ENCODE measurements around the gene IREB2. TPM values are rescaled to one million over a fixed set of nuclear protein-coding genes. Genes with fewer than 3 reads are reported as not detected.

The IREB2 gene
- total RNA-seq, 1 experiment from 2014 or later: 84.5 TPM

- BruUV-seq (replicated peaks): no TSS peak
- intact Hi-C loops (cut with micrococcal nuclease; ENCODE audit: unreplicated experiment): no loop called here
These were observed 18.4 kb downstream of the IREB2 start for GRCh38 chr15:78456426-78456825.

GRCh38 chr15:78457101-78457500, 19.1 kb downstream of the IREB2 start:
- H3K4me3 Mint-ChIP-seq (ENCODE audit: low read depth, unreplicated experiment): no peak overlapping the region
- TF ChIP-seq CTCF (IDR thresholded peaks at IDR 0.05; ENCODE audit: unreplicated experiment): no peak
- H3K4me1 Mint-ChIP-seq (ENCODE audit: low read depth, unreplicated experiment): peaks cover 53% of the 10 kb centered on the region
- no peaks in the 10 kb centered on the region for H3K9me3 Mint-ChIP-seq (ENCODE audit: low read depth, unreplicated experiment)
- no peak overlapping the region for H3K27ac Mint-ChIP-seq (ENCODE audit: unreplicated experiment)
- intact Hi-C loops (cut with micrococcal nuclease; ENCODE audit: unreplicated experiment): no loop called here
- H3K27me3 Mint-ChIP-seq (ENCODE audit: unreplicated experiment): no peaks in the 10 kb centered on the region
- no TSS peak for BruUV-seq (replicated peaks)
- CTCF ChIA-PET: interaction anchor here (0.5 kb wide), 1 partner anchor 62 kb away, joined by 3 read pairs; no protein-coding TSS in a partner anchor
- DNase-seq: no peak
- H3K36me3 Mint-ChIP-seq (ENCODE audit: insufficient read depth, unreplicated experiment): peaks cover 15% of the 10 kb centered on the region

More at GRCh38 chr15:78456426-78456825, 18.4 kb downstream of the IREB2 start:
- H3K27me3 Mint-ChIP-seq (ENCODE audit: unreplicated experiment): no peaks in the 10 kb centered on the region
- no peaks in the 10 kb centered on the region for H3K9me3 Mint-ChIP-seq (ENCODE audit: low read depth, unreplicated experiment)
- peaks cover 15% of the 10 kb centered on the region for H3K36me3 Mint-ChIP-seq (ENCODE audit: insufficient read depth, unreplicated experiment)
- TF ChIP-seq CTCF (IDR thresholded peaks at IDR 0.05; ENCODE audit: unreplicated experiment): no peak
- no peak overlapping the region for H3K4me3 Mint-ChIP-seq (ENCODE audit: low read depth, unreplicated experiment)
- H3K4me1 Mint-ChIP-seq (ENCODE audit: low read depth, unreplicated experiment): peaks cover 60% of the 10 kb centered on the region
- no peak for DNase-seq
- CTCF ChIA-PET: no interaction called here
- no peak overlapping the region for H3K27ac Mint-ChIP-seq (ENCODE audit: unreplicated experiment)

GRCh38 chr15:78460737-78461136, 22.7 kb downstream of the IREB2 start:
- H3K27me3 Mint-ChIP-seq (ENCODE audit: unreplicated experiment): no peaks in the 10 kb centered on the region
- TF ChIP-seq CTCF (IDR thresholded peaks at IDR 0.05; ENCODE audit: unreplicated experiment): no peak
- CTCF ChIA-PET: interaction anchor here (1.0 kb wide), 1 partner anchor 104 kb away, joined by 7 read pairs; no protein-coding TSS in a partner anchor
- H3K4me1 Mint-ChIP-seq (ENCODE audit: low read depth, unreplicated experiment): peaks cover 23% of the 10 kb centered on the region
- no peak overlapping the region for H3K27ac Mint-ChIP-seq (ENCODE audit: unreplicated experiment)
- H3K9me3 Mint-ChIP-seq (ENCODE audit: low read depth, unreplicated experiment): no peaks in the 10 kb centered on the region
- intact Hi-C loops (cut with micrococcal nuclease; ENCODE audit: unreplicated experiment): no loop called here
- no peak for DNase-seq
- peaks cover 33% of the 10 kb centered on the region for H3K36me3 Mint-ChIP-seq (ENCODE audit: insufficient read depth, unreplicated experiment)
- no TSS peak for BruUV-seq (replicated peaks)
- H3K4me3 Mint-ChIP-seq (ENCODE audit: low read depth, unreplicated experiment): no peak overlapping the region

GRCh38 chr15:78461171-78461888, 23.3 kb downstream of the IREB2 start:
- BruUV-seq (replicated peaks): no TSS peak
- no peaks in the 10 kb centered on the region for H3K27me3 Mint-ChIP-seq (ENCODE audit: unreplicated experiment)
- H3K27ac Mint-ChIP-seq (ENCODE audit: unreplicated experiment): no peak overlapping the region
- peaks cover 22% of the 10 kb centered on the region for H3K4me1 Mint-ChIP-seq (ENCODE audit: low read depth, unreplicated experiment)
- CTCF ChIA-PET: no interaction called here
- TF ChIP-seq CTCF (IDR thresholded peaks at IDR 0.05; ENCODE audit: unreplicated experiment): no peak
- intact Hi-C loops (cut with micrococcal nuclease; ENCODE audit: unreplicated experiment): no loop called here
- DNase-seq: no peak
- no peaks in the 10 kb centered on the region for H3K9me3 Mint-ChIP-seq (ENCODE audit: low read depth, unreplicated experiment)
- H3K4me3 Mint-ChIP-seq (ENCODE audit: low read depth, unreplicated experiment): no peak overlapping the region
- peaks cover 38% of the 10 kb centered on the region for H3K36me3 Mint-ChIP-seq (ENCODE audit: insufficient read depth, unreplicated experiment)
